ENCODE results near the gene COP1.

DNA sequence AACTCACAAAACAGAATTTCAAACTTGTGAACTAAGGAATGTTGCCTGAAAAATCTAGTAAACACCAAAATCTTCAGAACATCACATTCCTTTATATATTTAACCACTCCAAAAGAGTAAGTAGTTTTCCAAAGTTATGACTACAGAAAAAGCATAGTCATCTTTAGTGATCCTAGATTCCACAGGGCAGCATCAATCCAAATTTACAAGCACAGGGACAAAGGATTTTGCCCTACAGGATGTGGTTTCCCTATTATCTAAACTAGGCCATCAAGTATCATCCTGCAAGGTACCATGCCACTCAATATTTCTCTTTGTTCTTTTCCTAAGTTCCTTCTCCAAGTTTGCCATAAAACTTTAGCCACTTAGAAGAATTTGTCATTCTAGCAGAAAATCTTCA is 33.0 kb downstream of the COP1 start:
- no peak for TF ChIP-seq FOS (IDR thresholded peaks at IDR 0.05; ENCODE audit: borderline replicate concordance, insufficient read depth, low read length)
- TF ChIP-seq, protein P1, sequence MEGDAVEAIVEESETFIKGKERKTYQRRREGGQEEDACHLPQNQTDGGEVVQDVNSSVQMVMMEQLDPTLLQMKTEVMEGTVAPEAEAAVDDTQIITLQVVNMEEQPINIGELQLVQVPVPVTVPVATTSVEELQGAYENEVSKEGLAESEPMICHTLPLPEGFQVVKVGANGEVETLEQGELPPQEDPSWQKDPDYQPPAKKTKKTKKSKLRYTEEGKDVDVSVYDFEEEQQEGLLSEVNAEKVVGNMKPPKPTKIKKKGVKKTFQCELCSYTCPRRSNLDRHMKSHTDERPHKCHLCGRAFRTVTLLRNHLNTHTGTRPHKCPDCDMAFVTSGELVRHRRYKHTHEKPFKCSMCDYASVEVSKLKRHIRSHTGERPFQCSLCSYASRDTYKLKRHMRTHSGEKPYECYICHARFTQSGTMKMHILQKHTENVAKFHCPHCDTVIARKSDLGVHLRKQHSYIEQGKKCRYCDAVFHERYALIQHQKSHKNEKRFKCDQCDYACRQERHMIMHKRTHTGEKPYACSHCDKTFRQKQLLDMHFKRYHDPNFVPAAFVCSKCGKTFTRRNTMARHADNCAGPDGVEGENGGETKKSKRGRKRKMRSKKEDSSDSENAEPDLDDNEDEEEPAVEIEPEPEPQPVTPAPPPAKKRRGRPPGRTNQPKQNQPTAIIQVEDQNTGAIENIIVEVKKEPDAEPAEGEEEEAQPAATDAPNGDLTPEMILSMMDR (IDR thresholded peaks at IDR 0.05; ENCODE audit: extremely low read depth in 1 of 2, insufficient read depth in 1 of 2, low read depth in 1 of 2, low read length in 2 of 2), result no peak
- TF ChIP-seq POLR2AphosphoS5 (IDR thresholded peaks at IDR 0.05; ENCODE audit: insufficient read depth, low read depth, low read length), result no peak
- TF ChIP-seq POLR2A (IDR thresholded peaks at IDR 0.05; ENCODE audit: low read depth, low read length), result no peak
- TF ChIP-seq EZH2 (IDR thresholded peaks at IDR 0.05; ENCODE audit: borderline replicate concordance, low read depth, low read length, severe bottlenecking), result no peak
- TF ChIP-seq MYC (IDR thresholded peaks at IDR 0.05; ENCODE audit: low read depth, low read length), result no peak
- TF ChIP-seq, protein P2, sequence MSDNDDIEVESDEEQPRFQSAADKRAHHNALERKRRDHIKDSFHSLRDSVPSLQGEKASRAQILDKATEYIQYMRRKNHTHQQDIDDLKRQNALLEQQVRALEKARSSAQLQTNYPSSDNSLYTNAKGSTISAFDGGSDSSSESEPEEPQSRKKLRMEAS (IDR thresholded peaks at IDR 0.05; ENCODE audit: insufficient read depth, insufficient read length), result no peak

Measured in endothelial cell of umbilical vein (primary cell).